Breast epithelium (tissue), 3 donors: Measurements from ENCODE around the gene CLDN6.

Source experiments
- POLR2AphosphoS5 ChIP-seq, 3 donors: sonication (generic); formaldehyde crosslinking; IDR thresholded peaks; one replicate each; pipeline ENCODE4 v1.6.1; 2017; ENCODE audit warnings: antibody characterized with exemption in 3 of 3
- TF ChIP-seq, protein P1 (sequence below), 3 donors: fragments of 450-650 bp; IDR thresholded peaks; one replicate each; pipeline ENCODE4 v1.5.1; 2016 to 2017; ENCODE audit warnings: antibody characterized with exemption in 3 of 3, mild to moderate bottlenecking in 3 of 3, moderate library complexity in 3 of 3

DNA sequence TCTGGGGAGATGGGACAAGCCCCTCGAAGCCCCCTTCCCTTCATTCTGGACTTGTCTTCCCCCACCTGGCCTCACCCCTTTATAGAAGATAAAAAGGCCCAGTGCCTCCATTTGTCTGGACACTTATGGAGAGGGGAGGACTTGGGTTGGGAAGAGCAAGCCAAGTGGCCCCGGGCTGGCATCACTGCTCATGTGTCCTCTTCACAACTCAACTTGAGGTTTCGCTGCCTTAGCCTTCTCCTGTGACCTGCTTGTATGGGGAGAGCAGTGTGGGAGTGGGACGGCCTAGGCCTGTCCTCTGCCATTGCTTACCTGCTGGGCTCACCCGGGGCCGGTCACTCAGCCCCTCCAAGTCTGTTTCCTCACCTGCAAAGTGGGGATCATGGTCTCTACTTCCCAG lies 47.4 kb downstream of the CLDN6 start:
- TF ChIP-seq POLR2AphosphoS5 (IDR thresholded peaks at IDR 0.05), result no peak
- TF ChIP-seq, protein P1, sequence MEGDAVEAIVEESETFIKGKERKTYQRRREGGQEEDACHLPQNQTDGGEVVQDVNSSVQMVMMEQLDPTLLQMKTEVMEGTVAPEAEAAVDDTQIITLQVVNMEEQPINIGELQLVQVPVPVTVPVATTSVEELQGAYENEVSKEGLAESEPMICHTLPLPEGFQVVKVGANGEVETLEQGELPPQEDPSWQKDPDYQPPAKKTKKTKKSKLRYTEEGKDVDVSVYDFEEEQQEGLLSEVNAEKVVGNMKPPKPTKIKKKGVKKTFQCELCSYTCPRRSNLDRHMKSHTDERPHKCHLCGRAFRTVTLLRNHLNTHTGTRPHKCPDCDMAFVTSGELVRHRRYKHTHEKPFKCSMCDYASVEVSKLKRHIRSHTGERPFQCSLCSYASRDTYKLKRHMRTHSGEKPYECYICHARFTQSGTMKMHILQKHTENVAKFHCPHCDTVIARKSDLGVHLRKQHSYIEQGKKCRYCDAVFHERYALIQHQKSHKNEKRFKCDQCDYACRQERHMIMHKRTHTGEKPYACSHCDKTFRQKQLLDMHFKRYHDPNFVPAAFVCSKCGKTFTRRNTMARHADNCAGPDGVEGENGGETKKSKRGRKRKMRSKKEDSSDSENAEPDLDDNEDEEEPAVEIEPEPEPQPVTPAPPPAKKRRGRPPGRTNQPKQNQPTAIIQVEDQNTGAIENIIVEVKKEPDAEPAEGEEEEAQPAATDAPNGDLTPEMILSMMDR (IDR thresholded peaks at IDR 0.05), result no peak
